GDM1 (cell line): ENCODE data around the gene MYO1C.
"Not testable (repeated sequence)": the region's sequence is repeated elsewhere in the genome, so short reads cannot be mapped to it uniquely, and the experiment has no call there.

Experiments used
- DNase-seq: peaks from one replicate; lab custom pipeline; 2025; lab: John Stamatoyannopoulos, UW

The MYO1C gene

DNA sequence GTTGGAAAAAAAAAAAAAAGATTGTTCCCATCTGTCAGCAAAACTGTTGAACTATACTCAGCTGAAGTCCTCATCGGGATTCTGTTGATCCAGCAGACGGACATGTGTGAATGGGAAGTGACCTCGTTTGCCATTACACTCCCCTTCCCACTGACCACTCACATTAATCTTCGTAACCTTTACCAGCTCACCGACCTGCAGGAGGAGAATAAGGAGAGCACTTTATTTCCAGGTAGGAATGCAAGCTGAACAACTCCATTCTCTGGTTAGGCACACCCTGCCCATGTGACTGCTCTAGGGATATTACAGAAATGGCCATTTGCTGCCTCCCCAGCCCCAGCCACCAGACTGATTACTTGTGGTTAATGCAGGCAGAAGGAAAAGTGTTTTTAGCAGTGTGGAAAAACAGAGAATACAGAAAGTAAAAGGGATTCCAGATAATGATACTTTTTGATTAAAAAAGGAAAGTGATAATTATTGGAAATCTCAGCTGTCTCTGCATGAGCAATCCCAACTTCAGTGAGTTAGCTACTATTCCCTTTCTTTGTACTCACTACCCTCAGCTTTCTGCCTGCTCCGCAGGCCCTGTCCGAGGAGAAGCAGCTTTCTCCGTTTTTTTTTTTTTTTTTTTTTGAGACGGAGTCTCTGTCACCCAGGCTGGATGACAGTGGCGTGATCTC lies 68.9 kb downstream of the MYO1C start:
- DNase-seq: no peak

DNA sequence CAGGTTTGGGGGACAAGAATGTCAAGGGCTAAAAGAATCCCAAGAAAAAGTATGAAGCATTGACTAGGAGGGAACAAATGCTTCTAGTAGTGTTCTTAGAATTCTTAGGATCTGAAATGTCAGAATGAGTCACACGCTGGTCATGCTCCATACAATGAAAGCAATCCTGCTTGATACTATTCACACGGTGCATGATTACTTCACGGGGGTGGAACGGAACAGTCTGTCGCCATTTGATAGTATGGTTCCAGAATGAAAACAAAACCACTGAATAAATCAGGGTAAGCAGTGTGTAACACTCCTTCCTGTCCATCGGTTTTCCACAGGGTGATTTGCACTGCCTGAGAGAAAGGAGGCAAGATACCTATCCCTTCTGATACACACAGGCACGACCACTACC lies 69.6 kb downstream of the MYO1C start:
- no peak for DNase-seq

DNA sequence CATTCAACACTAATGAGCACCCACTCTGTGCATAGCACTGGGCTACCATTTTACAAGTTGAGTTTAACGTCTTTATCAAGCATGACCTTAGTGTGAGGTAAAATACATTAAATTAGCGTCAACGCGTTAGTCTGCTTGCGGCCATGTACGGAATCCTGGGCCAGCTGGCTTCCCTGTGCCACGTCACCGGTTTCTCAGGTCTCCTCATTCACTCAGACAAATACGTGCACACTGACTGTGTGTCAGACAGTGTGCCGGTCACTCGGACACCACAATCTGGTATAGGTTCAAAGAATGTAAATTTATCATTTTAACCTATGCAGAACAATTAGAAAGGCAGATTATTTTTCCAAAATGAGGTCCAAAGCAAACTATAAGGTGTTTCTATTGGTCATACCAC lies 71.0 kb downstream of the MYO1C start:
- no peak for DNase-seq

- no peak for DNase-seq
Observed at GRCh38 chr17:1420981-1421380, 71.5 kb downstream of the MYO1C start.

GRCh38 chr17:1420163-1420562 lies 72.3 kb downstream of the MYO1C start:
- DNase-seq: no peak

DNA sequence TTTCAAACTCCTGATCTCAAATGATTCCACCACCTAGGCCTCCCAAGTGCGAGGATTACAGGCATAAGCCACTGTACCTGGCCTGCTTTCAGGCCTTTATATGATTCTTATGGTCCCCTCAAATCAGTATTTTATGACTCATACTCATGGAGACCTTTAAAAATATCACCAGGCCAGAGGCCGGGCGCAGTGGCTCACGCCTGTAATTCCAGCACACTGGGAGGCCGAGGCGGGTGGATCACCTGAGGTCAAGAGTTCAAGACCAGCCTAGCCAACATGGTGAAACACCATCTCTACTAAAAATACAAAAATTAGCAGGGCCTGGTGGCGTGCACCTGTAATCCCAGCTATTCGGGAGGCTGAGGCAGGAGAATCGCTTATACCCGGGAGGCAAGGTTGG lies 74.0 kb downstream of the MYO1C start:
- not testable (repeated sequence) for DNase-seq

DNA sequence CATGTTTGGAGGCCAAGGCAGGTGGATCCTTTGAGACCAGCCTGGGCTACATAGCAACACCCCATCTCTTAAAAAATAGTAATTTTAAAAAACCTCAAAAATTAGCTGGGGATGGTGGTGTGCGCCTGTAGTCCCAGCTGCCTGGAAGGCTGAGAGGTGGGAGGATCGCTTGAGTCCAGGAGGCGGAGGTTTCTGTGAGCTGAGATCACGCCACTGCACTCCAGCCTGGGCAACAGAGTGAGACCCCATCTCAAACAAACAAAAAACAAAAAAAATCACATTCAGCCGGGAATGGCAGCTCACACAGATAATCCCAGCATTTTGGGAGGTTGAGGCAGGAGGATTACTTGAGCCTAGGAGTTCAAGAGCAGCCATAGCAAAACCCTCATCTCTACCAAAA lies 76.1 kb downstream of the MYO1C start:
- DNase-seq: no peak

- DNase-seq: no peak
Observed at GRCh38 chr17:1414634-1415033, 77.9 kb downstream of the MYO1C start.
